SU-DHL-6 (cell line): ENCODE measurements around the gene OR5AU1.

Experiments used
- EZH2phosphoT487 ChIP-seq: fragments of 200-600 bp; sonication (generic), shearing (Covaris generic); conservative IDR thresholded peaks from 2 replicates; pipeline ENCODE4 v1.6.1; 2018; ENCODE audit warnings: mild to moderate bottlenecking, antibody characterized with exemption, low read length, moderate library complexity, mixed read lengths
- TF ChIP-seq, protein P1 (sequence below): fragments of 200-600 bp; sonication (generic); IDR thresholded peaks from one replicate; pipeline ENCODE4 v1.5.1; 2017; ENCODE audit warnings: antibody characterized with exemption, mild to moderate bottlenecking, low read length, moderate library complexity; ENCODE audit not compliant: insufficient read depth, poor library complexity, severe bottlenecking

DNA sequence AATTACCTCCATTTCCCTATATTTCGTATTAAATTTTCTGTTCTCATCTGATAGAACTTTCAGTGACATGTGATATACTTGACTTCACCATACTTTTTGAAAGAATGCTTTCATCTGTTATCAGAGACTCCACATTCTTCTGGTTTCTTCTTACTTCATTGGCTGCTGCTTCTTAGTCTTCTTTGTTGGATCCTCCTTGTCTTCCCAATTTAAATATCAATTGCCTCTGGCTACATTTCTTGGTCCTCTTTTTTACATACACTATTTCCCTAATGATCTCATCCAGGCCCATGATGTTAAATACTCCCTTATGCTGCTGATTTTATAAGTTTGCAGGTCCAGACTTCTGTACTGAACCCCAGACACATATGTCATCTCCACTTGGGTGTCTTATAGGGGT, 22.0 kb downstream of the OR5AU1 start:
- TF ChIP-seq, protein P1, sequence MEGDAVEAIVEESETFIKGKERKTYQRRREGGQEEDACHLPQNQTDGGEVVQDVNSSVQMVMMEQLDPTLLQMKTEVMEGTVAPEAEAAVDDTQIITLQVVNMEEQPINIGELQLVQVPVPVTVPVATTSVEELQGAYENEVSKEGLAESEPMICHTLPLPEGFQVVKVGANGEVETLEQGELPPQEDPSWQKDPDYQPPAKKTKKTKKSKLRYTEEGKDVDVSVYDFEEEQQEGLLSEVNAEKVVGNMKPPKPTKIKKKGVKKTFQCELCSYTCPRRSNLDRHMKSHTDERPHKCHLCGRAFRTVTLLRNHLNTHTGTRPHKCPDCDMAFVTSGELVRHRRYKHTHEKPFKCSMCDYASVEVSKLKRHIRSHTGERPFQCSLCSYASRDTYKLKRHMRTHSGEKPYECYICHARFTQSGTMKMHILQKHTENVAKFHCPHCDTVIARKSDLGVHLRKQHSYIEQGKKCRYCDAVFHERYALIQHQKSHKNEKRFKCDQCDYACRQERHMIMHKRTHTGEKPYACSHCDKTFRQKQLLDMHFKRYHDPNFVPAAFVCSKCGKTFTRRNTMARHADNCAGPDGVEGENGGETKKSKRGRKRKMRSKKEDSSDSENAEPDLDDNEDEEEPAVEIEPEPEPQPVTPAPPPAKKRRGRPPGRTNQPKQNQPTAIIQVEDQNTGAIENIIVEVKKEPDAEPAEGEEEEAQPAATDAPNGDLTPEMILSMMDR: no peak
- no peak for TF ChIP-seq EZH2phosphoT487
